AG09319 (cell line): ENCODE measurements around the gene CCDC144A.
"Not testable (repeated sequence)": the region's sequence is repeated elsewhere in the genome, so short reads cannot be mapped to it uniquely, and the experiment has no call there.

Source experiments
- DNase-seq: peaks from one replicate; pipeline ENCODE4 v3.0.0-alpha.2; 2010; ENCODE audit warnings: low read depth; ENCODE audit errors: extremely low read depth
- CTCF ChIP-seq: IDR thresholded peaks from 2 replicates; pipeline ENCODE4 v1.5.1; 2011; ENCODE audit warnings: low read depth, mild to moderate bottlenecking, inconsistent platforms, low read length, moderate library complexity

CCDC144A gene

GRCh38 chr17:16676676-16677268, 13.3 kb upstream of the CCDC144A start:
- DNase-seq = no peak
- TF ChIP-seq CTCF = no peak

DNA sequence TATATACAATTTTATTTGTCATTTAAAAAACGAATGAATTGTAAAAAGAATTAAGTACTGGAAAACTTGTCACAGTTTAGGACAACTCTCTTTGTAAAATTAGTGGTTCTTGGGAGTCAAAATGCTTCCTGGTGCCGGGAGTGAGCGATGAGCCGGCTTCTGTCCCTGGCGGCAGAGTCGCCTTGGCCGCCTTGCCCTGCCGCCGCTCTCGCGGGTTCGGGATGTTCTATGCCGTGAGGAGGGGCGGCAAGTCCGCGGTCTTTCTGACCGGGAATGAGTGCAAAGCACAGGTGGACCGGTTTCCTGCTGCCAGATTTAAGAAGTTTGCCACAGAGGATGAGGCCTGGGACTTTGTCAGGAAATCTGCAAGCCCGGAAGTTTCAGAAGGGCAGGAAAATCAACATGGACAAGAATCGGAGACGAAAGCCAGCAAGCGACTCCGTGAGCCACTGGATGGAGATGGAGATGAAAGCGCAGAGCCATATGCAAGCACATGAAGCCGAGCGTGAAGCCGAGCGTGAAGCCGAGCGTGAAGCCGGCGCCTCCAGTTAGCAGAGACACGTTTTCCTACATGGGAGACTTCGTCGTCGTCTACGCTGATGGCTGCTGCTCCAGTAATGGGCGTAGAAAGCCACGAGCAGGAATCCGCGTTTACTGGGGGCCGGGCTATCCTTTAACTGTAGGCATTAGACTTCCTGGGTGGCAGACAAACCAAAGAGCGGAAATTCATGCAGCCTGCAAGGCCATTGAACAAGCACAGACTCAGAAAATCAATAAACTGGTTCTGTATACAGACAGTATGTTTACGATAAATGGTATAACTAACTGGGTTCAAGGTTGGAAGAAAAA, 6.5 kb upstream of the CCDC144A start:
- DNase-seq = not testable (repeated sequence)

GRCh38 chr17:16686019-16686418, 4.0 kb upstream of the CCDC144A start:
- not testable (repeated sequence) for DNase-seq

- DNase-seq = not testable (repeated sequence)
Measured at GRCh38 chr17:16687151-16687550, 2.9 kb upstream of the CCDC144A start.

DNA sequence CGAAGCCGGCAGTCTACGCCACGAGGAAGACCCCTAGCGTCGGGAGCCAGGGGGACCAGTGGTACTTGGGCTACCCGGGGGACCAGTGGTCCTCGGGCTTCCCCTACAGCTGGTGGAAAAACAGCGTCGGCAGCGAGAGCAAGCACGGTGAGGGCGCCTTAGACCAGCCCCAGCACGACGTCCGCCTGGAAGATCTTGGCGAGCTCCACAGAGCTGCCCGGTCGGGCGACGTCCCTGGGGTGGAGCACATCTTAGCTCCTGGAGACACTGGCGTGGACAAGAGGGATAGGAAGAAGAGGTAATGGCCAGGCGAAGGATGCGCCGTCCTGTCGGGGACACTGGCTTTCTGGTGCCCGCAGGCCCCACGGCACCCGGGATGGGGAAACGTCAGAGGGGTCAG, 406 bp downstream of the CCDC144A start:
- not testable (repeated sequence) for DNase-seq

DNA sequence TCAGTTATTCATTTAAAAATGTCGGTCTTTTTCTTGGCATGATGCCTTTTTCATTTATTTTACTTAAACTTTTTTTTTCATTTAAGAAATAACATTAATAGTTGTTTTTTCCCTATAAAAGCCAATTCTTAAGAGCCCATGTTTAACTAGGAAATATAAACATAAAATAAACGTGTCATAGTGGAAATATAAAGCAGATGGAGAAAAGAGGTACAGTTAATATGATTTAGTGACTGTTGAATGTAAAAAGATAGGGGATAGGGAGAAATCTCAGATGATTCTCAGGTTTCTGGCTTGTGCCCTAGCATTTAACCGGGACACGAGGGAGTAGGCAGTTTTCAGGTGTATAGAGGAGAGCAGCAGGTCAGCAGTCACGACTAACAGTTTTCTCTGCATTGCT, 7.6 kb downstream of the CCDC144A start:
- DNase-seq = not testable (repeated sequence)

DNA sequence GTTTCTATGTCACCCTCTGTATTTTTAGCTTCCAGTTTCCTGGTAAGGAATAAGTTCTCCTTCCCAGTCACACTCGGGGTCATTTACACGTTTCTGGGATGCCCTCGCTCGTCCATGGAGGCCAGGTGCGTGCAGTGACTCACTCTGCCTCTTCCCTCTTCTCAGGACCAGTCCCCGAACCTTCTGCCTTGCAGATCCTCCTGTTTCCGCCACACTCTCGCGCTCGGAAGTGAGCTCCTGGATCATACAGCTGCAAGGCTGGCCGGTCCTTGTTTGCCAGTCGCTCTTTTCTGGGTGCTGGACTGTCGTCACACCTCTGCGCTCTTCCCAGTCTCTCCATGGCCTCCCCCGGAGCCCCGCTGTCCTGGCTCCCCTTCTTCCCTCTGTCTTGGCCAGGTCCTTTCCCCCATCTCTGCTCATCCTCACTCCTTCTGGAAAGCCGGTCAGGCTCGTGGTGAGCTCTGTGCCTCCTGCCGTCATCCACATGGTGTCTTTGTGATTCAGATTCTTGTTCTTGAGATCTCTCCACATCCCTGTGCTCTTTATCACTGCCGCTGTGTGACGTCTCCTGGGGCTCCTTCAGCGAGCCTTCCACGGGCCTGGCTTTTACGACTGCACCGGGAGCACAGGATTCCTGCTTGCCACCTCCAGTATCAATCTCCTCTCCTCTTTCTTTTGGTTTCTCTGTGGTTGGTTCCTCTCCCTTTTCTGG, 55.6 kb downstream of the CCDC144A start:
- not testable (repeated sequence) for DNase-seq

GRCh38 chr17:16746571-16746970, 56.5 kb downstream of the CCDC144A start:
- DNase-seq = not testable (repeated sequence)

DNA sequence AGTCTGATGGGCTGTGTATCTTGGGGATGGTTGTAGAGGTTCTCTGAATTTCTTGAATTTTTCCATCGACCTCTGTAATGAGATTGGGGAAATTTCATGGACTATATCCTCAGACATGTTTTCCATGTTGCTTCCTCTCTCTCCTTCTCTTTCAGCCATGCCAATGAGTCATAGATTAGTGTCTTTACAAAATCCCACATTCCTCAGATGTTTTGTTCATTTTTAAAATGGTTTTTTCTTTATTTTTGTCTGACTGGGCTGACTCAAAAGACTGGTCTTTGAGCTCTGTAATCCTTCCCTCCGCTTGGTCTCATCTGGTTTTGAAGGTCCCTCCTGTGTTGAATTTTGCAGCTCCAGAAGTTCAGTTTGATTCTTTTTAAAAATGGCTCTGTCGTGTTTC, 60.5 kb downstream of the CCDC144A start:
- DNase-seq = not testable (repeated sequence)

GRCh38 chr17:16751224-16751923, 61.3 kb downstream of the CCDC144A start:
- TF ChIP-seq CTCF = peak; percentile 15; the same call in 1 of the 2 replicates

DNA sequence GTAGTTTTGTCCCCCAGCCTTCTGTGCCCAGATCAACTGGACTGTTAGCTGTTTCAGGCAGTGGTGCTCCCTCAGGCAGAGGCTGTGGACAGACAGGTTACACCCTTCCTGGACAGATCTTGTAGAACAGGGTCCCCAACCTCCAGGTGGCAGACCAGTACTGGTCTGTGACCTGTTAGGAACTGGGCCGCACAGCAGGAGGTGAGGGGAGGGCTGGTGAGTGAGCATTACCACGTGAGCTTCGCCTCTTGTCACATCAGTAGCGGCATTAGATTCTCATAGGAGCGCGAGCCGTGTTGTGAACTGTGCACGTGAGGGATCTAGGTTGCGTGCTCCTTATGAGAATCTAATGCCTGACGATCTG, 61.9 kb downstream of the CCDC144A start:
- DNase-seq = not testable (repeated sequence)

More at GRCh38 chr17:16751224-16751923, 61.3 kb downstream of the CCDC144A start:
- not testable (repeated sequence) for DNase-seq

GRCh38 chr17:16757520-16757919, 67.5 kb downstream of the CCDC144A start:
- not testable (repeated sequence) for DNase-seq

GRCh38 chr17:16758177-16758576, 68.1 kb downstream of the CCDC144A start:
- not testable (repeated sequence) for DNase-seq

GRCh38 chr17:16768290-16769175, 78.5 kb downstream of the CCDC144A start:
- DNase-seq = not testable (repeated sequence)

GRCh38 chr17:16772394-16773145, 82.5 kb downstream of the CCDC144A start:
- not testable (repeated sequence) for DNase-seq

DNA sequence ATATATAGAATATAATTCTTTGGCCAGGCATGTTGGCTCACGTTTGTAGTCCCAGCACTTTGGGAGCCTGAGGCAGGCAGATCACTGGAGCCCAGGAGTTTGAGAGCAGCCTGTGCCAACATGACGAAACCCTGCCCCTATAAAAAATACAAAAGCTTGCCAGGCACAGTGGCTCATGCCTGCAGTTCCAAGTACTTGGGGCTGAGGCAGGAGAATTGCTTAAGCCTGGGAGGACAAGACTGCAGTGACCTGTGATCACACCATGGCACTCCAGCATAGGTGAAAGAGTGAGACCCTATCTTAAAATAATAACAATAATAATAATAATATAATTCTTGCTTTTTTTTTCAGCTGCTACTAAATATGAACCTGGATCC, 83.1 kb downstream of the CCDC144A start:
- DNase-seq = not testable (repeated sequence)
